A673 (cell line): ENCODE data around the gene SATB2. TPM values are rescaled to one million over a fixed set of nuclear protein-coding genes. Genes with fewer than 3 reads are reported as not detected.

Source experiments
- BruUV-seq: library from RNA; stranded (reverse); fragments of 400-500 nt; replicated peaks from 2 replicates; lab custom pipeline; 2021; lab: Mats Ljungman, UMichigan
- CTCF ChIA-PET: fragments of 300-600 bp; sonication (Branson Sonifier 250); formaldehyde crosslinking; loops from one replicate; lab custom pipeline; 2022; ENCODE audit warnings: antibody characterized with exemption; lab: Charles Lee
- POLR2A ChIA-PET: fragments of 300-600 bp; sonication (Branson Sonifier 250); formaldehyde crosslinking; loops from one replicate; lab custom pipeline; 2022; ENCODE audit warnings: antibody characterized with exemption; ENCODE audit not compliant: low non-redundant PET; lab: Charles Lee
- DNase-seq: peaks from one replicate; pipeline ENCODE4 v3.0.0-alpha.2; 2015; ENCODE audit warnings: low spot score
- H3K27ac ChIP-seq: fragments of 200-600 bp; sonication (generic); 2 replicates; pipeline ENCODE4 v1.5.1; 2016; ENCODE audit warnings: mixed run types, low read depth, mild to moderate bottlenecking, mixed read lengths, antibody characterized with exemption, low read length; ENCODE audit not compliant: poor library complexity, severe bottlenecking
- H3K27me3 ChIP-seq: fragments of 200-600 bp; sonication (generic); replicated peaks from 2 replicates; pipeline ENCODE4 v1.6.1; 2017; ENCODE audit warnings: mixed run types, low read depth, mild to moderate bottlenecking, mixed read lengths, antibody characterized with exemption, low read length; ENCODE audit not compliant: insufficient read depth, poor library complexity
- H3K36me3 ChIP-seq: fragments of 200-600 bp; sonication (generic); 2 replicates; pipeline ENCODE4 v1.6.1; 2016; ENCODE audit warnings: mixed run types, mild to moderate bottlenecking, mixed read lengths, antibody characterized with exemption, low read length; ENCODE audit not compliant: insufficient read depth, poor library complexity, severe bottlenecking
- H3K4me1 ChIP-seq: fragments of 200-600 bp; sonication (generic); 2 replicates; pipeline ENCODE4 v1.6.1; 2017; ENCODE audit warnings: mixed run types, mild to moderate bottlenecking, mixed read lengths, antibody characterized with exemption, low read length; ENCODE audit not compliant: insufficient read depth, poor library complexity, severe bottlenecking
- H3K4me3 ChIP-seq: fragments of 200-600 bp; sonication (generic); 2 replicates; pipeline ENCODE4 v1.5.1; 2016; ENCODE audit warnings: low read depth, mixed run types, mild to moderate bottlenecking, mixed read lengths, low read length; ENCODE audit not compliant: poor library complexity, severe bottlenecking
- H3K9me3 ChIP-seq: fragments of 200-600 bp; sonication (generic); 2 replicates; pipeline ENCODE4 v1.6.1; 2016; ENCODE audit warnings: mixed run types, low read depth, mild to moderate bottlenecking, mixed read lengths, antibody characterized with exemption, low read length; ENCODE audit not compliant: poor library complexity, severe bottlenecking
- EZH2 ChIP-seq: fragments of 200-600 bp; sonication (generic); IDR thresholded peaks from 2 replicates; pipeline ENCODE4 v1.6.1; 2017; ENCODE audit warnings: borderline replicate concordance, low read depth, mild to moderate bottlenecking, mixed read lengths, antibody characterized with exemption, low read length; ENCODE audit not compliant: poor library complexity, severe bottlenecking
- intact Hi-C: fragments of 100-400 bp; cut with micrococcal nuclease; formaldehyde crosslinking; loops from one replicate; pipeline ENCODE4 v1.10.0; 2022; ENCODE audit not compliant: unreplicated experiment
- total RNA-seq: library from RNA; stranded (reverse); gene quantifications from 2 replicates; pipeline ENCODE4 v1.2.3, GENCODE V29; 2021
- TF ChIP-seq, protein P1 (sequence below): fragments of 300-800, 200-600 bp; sonication (generic); conservative IDR thresholded peaks from 2 replicates; pipeline ENCODE4 v1.5.1; 2017; ENCODE audit warnings: low read depth, mild to moderate bottlenecking, antibody characterized with exemption, low read length, moderate library complexity, mixed read lengths

The SATB2 gene
- total RNA-seq, 1 experiment from 2014 or later, result 23.2 TPM

DNA sequence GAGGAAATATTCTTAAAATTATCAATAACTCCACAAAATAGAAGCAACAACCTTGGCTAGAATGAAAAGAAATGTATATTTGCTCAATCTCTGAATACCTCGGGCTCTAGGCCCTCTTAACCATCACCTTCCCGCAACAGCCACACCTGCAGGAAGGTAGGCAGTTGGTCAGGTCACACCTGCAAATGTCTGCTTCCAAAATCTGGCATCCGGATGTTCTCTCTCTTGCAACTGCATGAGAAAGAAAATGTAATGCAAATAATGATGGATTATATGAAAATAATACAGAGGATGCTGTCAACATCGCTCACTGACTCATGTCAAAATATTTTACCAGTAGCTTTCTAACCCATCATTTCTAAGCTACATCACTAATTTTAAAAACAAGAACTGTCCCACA, 148.3 kb downstream of the SATB2 start:
- H3K4me3 ChIP-seq, result no peak overlapping the region
- no peak for TF ChIP-seq EZH2
- TF ChIP-seq, protein P1, sequence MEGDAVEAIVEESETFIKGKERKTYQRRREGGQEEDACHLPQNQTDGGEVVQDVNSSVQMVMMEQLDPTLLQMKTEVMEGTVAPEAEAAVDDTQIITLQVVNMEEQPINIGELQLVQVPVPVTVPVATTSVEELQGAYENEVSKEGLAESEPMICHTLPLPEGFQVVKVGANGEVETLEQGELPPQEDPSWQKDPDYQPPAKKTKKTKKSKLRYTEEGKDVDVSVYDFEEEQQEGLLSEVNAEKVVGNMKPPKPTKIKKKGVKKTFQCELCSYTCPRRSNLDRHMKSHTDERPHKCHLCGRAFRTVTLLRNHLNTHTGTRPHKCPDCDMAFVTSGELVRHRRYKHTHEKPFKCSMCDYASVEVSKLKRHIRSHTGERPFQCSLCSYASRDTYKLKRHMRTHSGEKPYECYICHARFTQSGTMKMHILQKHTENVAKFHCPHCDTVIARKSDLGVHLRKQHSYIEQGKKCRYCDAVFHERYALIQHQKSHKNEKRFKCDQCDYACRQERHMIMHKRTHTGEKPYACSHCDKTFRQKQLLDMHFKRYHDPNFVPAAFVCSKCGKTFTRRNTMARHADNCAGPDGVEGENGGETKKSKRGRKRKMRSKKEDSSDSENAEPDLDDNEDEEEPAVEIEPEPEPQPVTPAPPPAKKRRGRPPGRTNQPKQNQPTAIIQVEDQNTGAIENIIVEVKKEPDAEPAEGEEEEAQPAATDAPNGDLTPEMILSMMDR, result no peak
- no peaks in the 10 kb centered on the region for H3K9me3 ChIP-seq
- no peaks in the 10 kb centered on the region for H3K27me3 ChIP-seq
- no TSS peak for BruUV-seq
- CTCF ChIA-PET, result no interaction called here
- peaks cover 17% of the 10 kb centered on the region for H3K4me1 ChIP-seq
- no peaks in the 10 kb centered on the region for H3K36me3 ChIP-seq
- POLR2A ChIA-PET, result no interaction called here
- no peak for DNase-seq
- H3K27ac ChIP-seq, result no peak overlapping the region
- intact Hi-C loops, result no loop called here

DNA sequence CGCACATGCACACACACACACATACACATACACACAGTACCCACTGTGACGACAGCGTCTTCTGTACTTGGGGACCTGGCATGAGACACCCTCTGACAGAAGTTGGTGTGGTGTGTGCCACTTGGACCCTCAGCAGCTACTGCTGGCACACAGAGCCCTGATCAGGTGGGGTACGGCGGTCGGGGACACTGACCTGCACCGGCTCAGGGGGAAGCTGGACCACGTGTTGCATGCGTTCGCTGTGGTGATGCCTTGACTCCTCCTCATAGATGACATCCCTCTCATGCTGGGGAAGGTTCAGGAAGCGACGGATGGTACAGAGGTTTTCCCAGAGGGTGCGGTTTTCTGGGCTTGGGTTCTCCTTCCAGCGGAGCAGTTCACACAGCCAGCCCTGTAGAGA, 149.2 kb downstream of the SATB2 start:
- H3K4me1 ChIP-seq, result peaks cover 17% of the 10 kb centered on the region

DNA sequence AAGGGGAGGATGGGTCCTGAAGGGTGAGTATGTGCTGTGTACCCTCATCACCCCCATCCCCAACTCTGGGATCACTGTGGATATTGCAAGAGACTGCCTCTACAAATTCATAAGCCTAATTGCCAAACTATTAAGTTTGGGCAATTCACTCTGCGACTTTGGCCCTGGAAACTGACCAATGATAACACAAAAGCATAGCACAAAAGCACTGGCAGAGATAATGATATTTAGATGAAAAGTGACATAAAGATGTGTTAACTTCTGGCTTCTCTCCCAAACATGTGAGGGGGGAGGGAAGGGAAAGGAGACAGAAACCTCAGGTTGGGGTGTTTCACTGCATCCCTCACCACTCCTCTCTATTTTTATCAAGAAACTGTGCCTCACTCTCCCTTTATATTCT, 150.3 kb downstream of the SATB2 start:
- Histone ChIP-seq H3K9me3 (no peaks in the 10 kb centered on the region), H3K4me3 (no peak overlapping the region), H3K27me3 (no peaks in the 10 kb centered on the region), H3K27ac (no peak overlapping the region), H3K36me3 (no peaks in the 10 kb centered on the region), H3K4me1 (peaks cover 17% of the 10 kb centered on the region)
- no peak for DNase-seq
- intact Hi-C loops, result no loop called here
- CTCF ChIA-PET, result no interaction called here
- no TSS peak for BruUV-seq
- POLR2A ChIA-PET, result no interaction called here
- TF ChIP-seq, protein P1, result no peak
- TF ChIP-seq EZH2, result no peak

More for the DNA sequence above, 149.2 kb downstream of the SATB2 start:
- no peak for TF ChIP-seq EZH2
- TF ChIP-seq, protein P1, result no peak
- Histone ChIP-seq H3K27ac (no peak overlapping the region), H3K27me3 (no peaks in the 10 kb centered on the region), H3K9me3 (no peaks in the 10 kb centered on the region), H3K4me3 (no peak overlapping the region), H3K36me3 (no peaks in the 10 kb centered on the region)
- no TSS peak for BruUV-seq
- intact Hi-C loops, result no loop called here
- POLR2A ChIA-PET, result no interaction called here
- CTCF ChIA-PET, result no interaction called here
- DNase-seq, result no peak
